ENCODE results near the gene COL18A1. TPM values are rescaled to one million over a fixed set of nuclear protein-coding genes. Genes with fewer than 3 reads are reported as not detected.

The COL18A1 gene
- total RNA-seq, 1 experiment from 2014 or later, result 3.3 TPM

GRCh38 chr21:45421846-45422775 is 17.1 kb downstream of the COL18A1 start:
- CTCF ChIA-PET, result no interaction called here
- Histone ChIP-seq H3K4me1 (ENCODE audit: insufficient read depth, low read length, poor library complexity, severe bottlenecking) (no peaks in the 10 kb centered on the region), H3K9me3 (ENCODE audit: low read depth, low read length, poor library complexity, severe bottlenecking) (no peaks in the 10 kb centered on the region), H3K4me3 (ENCODE audit: low read depth, low read length, poor library complexity, severe bottlenecking) (no peak overlapping the region), H3K36me3 (ENCODE audit: insufficient read depth, low read length, poor library complexity, severe bottlenecking) (no peaks in the 10 kb centered on the region), H3K27me3 (replicated peaks; ENCODE audit: insufficient read depth, low read depth, low read length, poor library complexity) (no peaks in the 10 kb centered on the region), H3K27ac (ENCODE audit: low read depth, low read length, poor library complexity, severe bottlenecking) (no peak overlapping the region)
- no TSS peak for BruUV-seq (replicated peaks)
- POLR2A ChIA-PET (ENCODE audit: low non-redundant PET), result interaction anchor here (0.6 kb wide), 1 partner anchor 134 kb away, joined by 3 read pairs; no protein-coding TSS in a partner anchor
- no peak for TF ChIP-seq EZH2 (IDR thresholded peaks at IDR 0.05; ENCODE audit: borderline replicate concordance, low read depth, low read length, poor library complexity, severe bottlenecking)
- no peak for TF ChIP-seq CTCF (conservative IDR thresholded peaks at IDR 0.05; ENCODE audit: low read depth, low read length)
- DNase-seq (ENCODE audit: low spot score), result no peak
- intact Hi-C loops (cut with micrococcal nuclease; ENCODE audit: unreplicated experiment), result no loop called here

GRCh38 chr21:45423201-45423955 is 18.4 kb downstream of the COL18A1 start:
- ChIA-PET CTCF (no interaction called here), POLR2A (ENCODE audit: low non-redundant PET) (no interaction called here)
- no peak for TF ChIP-seq EZH2 (IDR thresholded peaks at IDR 0.05; ENCODE audit: borderline replicate concordance, low read depth, low read length, poor library complexity, severe bottlenecking)
- TF ChIP-seq CTCF (conservative IDR thresholded peaks at IDR 0.05; ENCODE audit: low read depth, low read length), result no peak
- no peaks in the 10 kb centered on the region for H3K9me3 ChIP-seq (ENCODE audit: low read depth, low read length, poor library complexity, severe bottlenecking)
- no peaks in the 10 kb centered on the region for H3K27me3 ChIP-seq (replicated peaks; ENCODE audit: insufficient read depth, low read depth, low read length, poor library complexity)
- DNase-seq (ENCODE audit: low spot score), result no peak
- H3K4me1 ChIP-seq (ENCODE audit: insufficient read depth, low read length, poor library complexity, severe bottlenecking), result no peaks in the 10 kb centered on the region
- H3K27ac ChIP-seq (ENCODE audit: low read depth, low read length, poor library complexity, severe bottlenecking), result no peak overlapping the region
- H3K4me3 ChIP-seq (ENCODE audit: low read depth, low read length, poor library complexity, severe bottlenecking), result no peak overlapping the region
- no TSS peak for BruUV-seq (replicated peaks)
- intact Hi-C loops (cut with micrococcal nuclease; ENCODE audit: unreplicated experiment), result no loop called here
- H3K36me3 ChIP-seq (ENCODE audit: insufficient read depth, low read length, poor library complexity, severe bottlenecking), result no peaks in the 10 kb centered on the region

- H3K4me3 ChIP-seq (ENCODE audit: low read depth, low read length, poor library complexity, severe bottlenecking), result no peak overlapping the region
- no peaks in the 10 kb centered on the region for H3K9me3 ChIP-seq (ENCODE audit: low read depth, low read length, poor library complexity, severe bottlenecking)
- no peak overlapping the region for H3K27ac ChIP-seq (ENCODE audit: low read depth, low read length, poor library complexity, severe bottlenecking)
- no peaks in the 10 kb centered on the region for H3K36me3 ChIP-seq (ENCODE audit: insufficient read depth, low read length, poor library complexity, severe bottlenecking)
- ChIA-PET POLR2A (ENCODE audit: low non-redundant PET) (no interaction called here), CTCF (no interaction called here)
- BruUV-seq (replicated peaks), result no TSS peak
- no peaks in the 10 kb centered on the region for H3K27me3 ChIP-seq (replicated peaks; ENCODE audit: insufficient read depth, low read depth, low read length, poor library complexity)
- TF ChIP-seq CTCF (conservative IDR thresholded peaks at IDR 0.05; ENCODE audit: low read depth, low read length) (no peak), EZH2 (IDR thresholded peaks at IDR 0.05; ENCODE audit: borderline replicate concordance, low read depth, low read length, poor library complexity, severe bottlenecking) (no peak)
- DNase-seq (ENCODE audit: low spot score), result no peak
- no peaks in the 10 kb centered on the region for H3K4me1 ChIP-seq (ENCODE audit: insufficient read depth, low read length, poor library complexity, severe bottlenecking)
- intact Hi-C loops (cut with micrococcal nuclease; ENCODE audit: unreplicated experiment), result no loop called here
These were observed 19.2 kb downstream of the COL18A1 start for GRCh38 chr21:45423968-45424853.
